Chondrocyte (in vitro differentiated cells): ENCODE results near the gene CSPG5. TPM values are rescaled to one million over a fixed set of nuclear protein-coding genes. Genes with fewer than 3 reads are reported as not detected.

Source experiments
- DNase-seq: peaks from one replicate; pipeline ENCODE4 v3.0.0; 2021; ENCODE audit warnings: mixed read lengths, low spot score
- H3K27ac Mint-ChIP-seq: one replicate; pipeline ENCODE4 v1.8.0; 2021; ENCODE audit warnings: mild to moderate bottlenecking, moderate library complexity, mixed read lengths; ENCODE audit not compliant: unreplicated experiment
- H3K27me3 Mint-ChIP-seq: 2 replicates; pipeline ENCODE4 v1.8.0; 2021; ENCODE audit warnings: low read depth, mixed read lengths
- H3K36me3 Mint-ChIP-seq: 2 replicates; pipeline ENCODE4 v1.8.0; 2021; ENCODE audit warnings: low read depth, mixed read lengths
- H3K4me1 Mint-ChIP-seq: 2 replicates; pipeline ENCODE4 v1.8.0; 2021; ENCODE audit warnings: low read depth, mild to moderate bottlenecking, mixed read lengths
- H3K4me3 Mint-ChIP-seq: one replicate; pipeline ENCODE4 v1.8.0; 2021; ENCODE audit warnings: mild to moderate bottlenecking, moderate library complexity, mixed read lengths; ENCODE audit not compliant: unreplicated experiment
- H3K9me3 Mint-ChIP-seq: 2 replicates; pipeline ENCODE4 v1.8.0; 2021; ENCODE audit warnings: low read depth, mixed read lengths
- CTCF ChIP-seq: fragments of 200-600 bp; sonication (generic); IDR thresholded peaks from 2 replicates; pipeline ENCODE4 v1.5.0; 2021; ENCODE audit warnings: antibody characterized with exemption, mild to moderate bottlenecking, moderate library complexity
- total RNA-seq: library from RNA; stranded (reverse); gene quantifications from 3 replicates; pipeline ENCODE4 v1.2.1, GENCODE V29; 2021

CSPG5 gene
- total RNA-seq, 1 donor from 2014 or later = 2.8 TPM

GRCh38 chr3:47581422-47581821 lies 2.8 kb upstream of the CSPG5 start:
- H3K9me3 Mint-ChIP-seq = no peaks in the 10 kb centered on the region
- H3K4me1 Mint-ChIP-seq = no peaks in the 10 kb centered on the region
- H3K4me3 Mint-ChIP-seq = no peak overlapping the region
- H3K36me3 Mint-ChIP-seq = peaks cover 11% of the 10 kb centered on the region
- no peaks in the 10 kb centered on the region for H3K27me3 Mint-ChIP-seq
- DNase-seq = no peak
- H3K27ac Mint-ChIP-seq = no peak overlapping the region
- no peak for TF ChIP-seq CTCF

GRCh38 chr3:47580481-47580880 lies 1.8 kb upstream of the CSPG5 start:
- no peaks in the 10 kb centered on the region for H3K4me1 Mint-ChIP-seq
- no peak for DNase-seq
- no peak overlapping the region for H3K27ac Mint-ChIP-seq
- H3K4me3 Mint-ChIP-seq = no peak overlapping the region
- peaks cover 6% of the 10 kb centered on the region for H3K36me3 Mint-ChIP-seq
- no peaks in the 10 kb centered on the region for H3K27me3 Mint-ChIP-seq
- TF ChIP-seq CTCF = no peak
- no peaks in the 10 kb centered on the region for H3K9me3 Mint-ChIP-seq

- TF ChIP-seq CTCF = no peak
- H3K27me3 Mint-ChIP-seq = no peaks in the 10 kb centered on the region
Measured at GRCh38 chr3:47579875-47580274, 1.2 kb upstream of the CSPG5 start.

GRCh38 chr3:47578119-47578632 lies 489 bp downstream of the CSPG5 start:
- peaks cover under 1% of the 10 kb centered on the region for H3K27me3 Mint-ChIP-seq
- no peak for TF ChIP-seq CTCF
- H3K36me3 Mint-ChIP-seq = no peaks in the 10 kb centered on the region
- no peak overlapping the region for H3K27ac Mint-ChIP-seq
- no peak for DNase-seq
- no peaks in the 10 kb centered on the region for H3K4me1 Mint-ChIP-seq
- H3K4me3 Mint-ChIP-seq = peak overlapping the region; percentile 55
- no peaks in the 10 kb centered on the region for H3K9me3 Mint-ChIP-seq

More at GRCh38 chr3:47579875-47580274, 1.2 kb upstream of the CSPG5 start:
- Mint-ChIP-seq H3K27ac (no peak overlapping the region), H3K4me3 (no peak overlapping the region), H3K4me1 (no peaks in the 10 kb centered on the region), H3K36me3 (peaks cover 1% of the 10 kb centered on the region), H3K9me3 (no peaks in the 10 kb centered on the region)
- DNase-seq = no peak

GRCh38 chr3:47577583-47578118 lies 1.0 kb downstream of the CSPG5 start:
- Mint-ChIP-seq H3K27ac (no peak overlapping the region), H3K4me1 (no peaks in the 10 kb centered on the region), H3K36me3 (no peaks in the 10 kb centered on the region), H3K4me3 (peak overlapping the region; percentile 55), H3K9me3 (no peaks in the 10 kb centered on the region), H3K27me3 (peaks cover 3% of the 10 kb centered on the region)
- no peak for TF ChIP-seq CTCF
- no peak for DNase-seq
